T follicular helper cell (primary cell): ENCODE data around the gene FAM111A.

Source experiments
- DNase-seq: peaks from one replicate; pipeline ENCODE4 v3.0.0-alpha.2; 2020; ENCODE audit warnings: low read depth

The FAM111A gene

DNA sequence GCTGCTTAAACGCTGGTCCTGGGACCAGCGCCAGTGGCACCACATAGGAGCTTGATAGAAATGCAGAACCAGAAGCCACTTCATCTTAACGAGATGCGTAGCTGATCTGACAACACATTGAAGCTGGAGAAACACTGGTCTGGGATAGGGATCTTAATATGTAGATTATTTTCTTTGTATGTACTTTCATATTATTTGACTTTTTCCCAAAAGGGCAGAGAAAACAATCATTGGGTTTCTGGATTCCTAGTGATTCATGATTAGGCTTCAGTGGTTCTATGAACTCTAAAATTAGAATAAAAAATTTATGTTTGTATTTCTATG lies 57.7 kb downstream of the FAM111A start:
- no peak for DNase-seq

DNA sequence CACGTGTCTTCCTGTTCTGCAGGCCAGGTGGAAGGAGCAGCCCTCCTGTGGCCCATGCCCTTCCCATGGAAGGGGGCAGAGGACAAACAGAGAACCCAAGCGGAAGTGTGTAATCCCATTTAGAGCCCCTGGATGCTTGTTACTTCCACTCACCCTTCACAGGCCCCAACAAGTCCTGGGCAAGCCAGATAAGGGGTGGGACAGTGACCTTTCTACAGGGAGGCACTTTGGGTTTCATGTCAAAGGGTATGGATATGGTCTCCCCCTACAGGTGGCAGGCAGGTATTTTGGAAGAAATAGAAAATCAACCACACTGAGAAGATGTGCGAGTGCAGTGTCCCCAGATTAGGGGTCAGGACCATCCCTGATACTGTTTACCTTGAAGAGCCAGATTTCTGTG lies 58.7 kb downstream of the FAM111A start:
- no peak for DNase-seq
